ENCODE measurements around the gene NAAA. TPM values are rescaled to one million over a fixed set of nuclear protein-coding genes. Genes with fewer than 3 reads are reported as not detected.

Gene NAAA
- total and polyA plus RNA-seq, 2 donors (not counting 1 experiment from before 2014, with no cell fraction given): 51.4 to 55.2 TPM

DNA sequence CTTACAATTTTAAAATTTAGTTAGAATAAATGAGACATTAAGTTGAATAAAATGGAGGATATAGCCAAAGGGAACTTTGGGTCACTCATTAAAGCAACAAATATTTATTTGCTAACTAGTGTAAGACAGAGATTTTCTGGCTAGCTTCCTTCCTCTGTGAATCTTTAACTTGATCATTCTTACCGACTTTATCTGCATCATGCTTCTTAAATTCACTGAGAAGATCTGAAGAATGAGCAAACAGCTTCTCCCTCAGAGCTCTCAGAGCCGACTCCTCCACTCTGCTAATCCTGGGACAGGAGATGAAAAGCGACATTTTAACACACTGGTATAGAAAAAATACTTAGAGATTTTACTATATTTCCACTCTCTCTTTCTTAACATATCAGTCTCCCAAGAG is 73.7 kb downstream of the NAAA start:
- ChIA-PET CTCF (interaction anchor here (1.0 to 1.2 kb wide), 2 partner anchors 20 to 129 kb away, joined by 3 to 4 read pairs; no protein-coding TSS in a partner anchor), POLR2A (no interaction called here)
- WGBS (ENCODE audit: insufficient coverage): 100% methylated on average over 1 of the region's 3 CpGs
- Mint-ChIP-seq H3K4me3 (no peak overlapping the region), H3K27ac (no peak overlapping the region), H3K27me3 (peaks cover 9% of the 10 kb centered on the region), H3K9me3 (ENCODE audit: insufficient read depth) (peaks cover 2% of the 10 kb centered on the region), H3K4me1 (no peaks in the 10 kb centered on the region)
- intact Hi-C loops (cut with micrococcal nuclease): no loop called here
- H3K9ac ChIP-seq (ENCODE audit: low read length): no peak overlapping the region
- H3K27ac ChIP-seq (ENCODE audit: low read length in 2 of 2): no peak overlapping the region
- DNase-seq (no peak), ATAC-seq (ENCODE audit: low read depth) (no peak)
- H3K36me3 ChIP-seq (replicated peaks in 1 of 2; ENCODE audit: control extremely low read depth in 1 of 2, control insufficient read depth in 1 of 2, extremely low read depth in 1 of 2, insufficient read depth in 2 of 2, low read length in 1 of 2): no peaks in the 10 kb centered on the region
- no peak overlapping the region for H3K4me2 ChIP-seq (replicated peaks; ENCODE audit: low read depth, low read length, poor library complexity, severe bottlenecking)
- H3K4me3 ChIP-seq (ENCODE audit: control extremely low read depth in 1 of 5, extremely low read depth in 1 of 5, insufficient read depth in 1 of 5, low read depth in 2 of 5, low read length in 4 of 5): no peak overlapping the region
- no peak for TF ChIP-seq EZH2 (IDR thresholded peaks at IDR 0.05; ENCODE audit: borderline replicate concordance, insufficient read depth, low read depth, low read length, poor library complexity, severe bottlenecking)
- TF ChIP-seq, protein P1, sequence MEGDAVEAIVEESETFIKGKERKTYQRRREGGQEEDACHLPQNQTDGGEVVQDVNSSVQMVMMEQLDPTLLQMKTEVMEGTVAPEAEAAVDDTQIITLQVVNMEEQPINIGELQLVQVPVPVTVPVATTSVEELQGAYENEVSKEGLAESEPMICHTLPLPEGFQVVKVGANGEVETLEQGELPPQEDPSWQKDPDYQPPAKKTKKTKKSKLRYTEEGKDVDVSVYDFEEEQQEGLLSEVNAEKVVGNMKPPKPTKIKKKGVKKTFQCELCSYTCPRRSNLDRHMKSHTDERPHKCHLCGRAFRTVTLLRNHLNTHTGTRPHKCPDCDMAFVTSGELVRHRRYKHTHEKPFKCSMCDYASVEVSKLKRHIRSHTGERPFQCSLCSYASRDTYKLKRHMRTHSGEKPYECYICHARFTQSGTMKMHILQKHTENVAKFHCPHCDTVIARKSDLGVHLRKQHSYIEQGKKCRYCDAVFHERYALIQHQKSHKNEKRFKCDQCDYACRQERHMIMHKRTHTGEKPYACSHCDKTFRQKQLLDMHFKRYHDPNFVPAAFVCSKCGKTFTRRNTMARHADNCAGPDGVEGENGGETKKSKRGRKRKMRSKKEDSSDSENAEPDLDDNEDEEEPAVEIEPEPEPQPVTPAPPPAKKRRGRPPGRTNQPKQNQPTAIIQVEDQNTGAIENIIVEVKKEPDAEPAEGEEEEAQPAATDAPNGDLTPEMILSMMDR (IDR thresholded peaks at IDR 0.05): no peak
- H2AFZ ChIP-seq (ENCODE audit: insufficient read depth, low read depth, low read length, poor library complexity, severe bottlenecking): no peak overlapping the region
- H3K4me1 ChIP-seq (ENCODE audit: control insufficient read depth in 2 of 2, insufficient read depth in 2 of 2, low read length in 2 of 2): no peaks in the 10 kb centered on the region
- H3K9me3 ChIP-seq (ENCODE audit: control extremely low read depth in 1 of 3, control insufficient read depth in 2 of 3, insufficient read depth in 1 of 3, low read length in 2 of 3): no peaks in the 10 kb centered on the region
- no peaks in the 10 kb centered on the region for H4K20me1 ChIP-seq (ENCODE audit: control insufficient read depth, insufficient read depth, low read length, poor library complexity, severe bottlenecking)
- no peaks in the 10 kb centered on the region for H3K27me3 ChIP-seq (replicated peaks in 1 of 4; ENCODE audit: control extremely low read depth in 1 of 4, control insufficient read depth in 3 of 4, insufficient read depth in 4 of 4, low read length in 3 of 4)
- H3K79me2 ChIP-seq (ENCODE audit: control insufficient read depth, insufficient read depth, low read length): no peaks in the 10 kb centered on the region

Other genes starting within 250 kb of the NAAA start
- gene USO1, start 216.4 kb downstream of the NAAA start, total RNA-seq: 42.6 and 45.0 TPM in 2 replicates
- gene USO1, start 216.4 kb downstream of the NAAA start, polyA plus RNA-seq: 12.3 and 22.9 TPM in 2 replicates
- 0.07 and 0.24 TPM in 2 replicates for gene PPEF2, start 38.6 kb downstream of the NAAA start, total RNA-seq
- gene PPEF2, start 38.6 kb downstream of the NAAA start, polyA plus RNA-seq: 0.10 and 0.32 TPM in 2 replicates
- 44.4 and 51.4 TPM in 2 replicates for gene SDAD1, start 49.9 kb upstream of the NAAA start, total RNA-seq
- gene SDAD1, start 49.9 kb upstream of the NAAA start, polyA plus RNA-seq: 12.3 and 13.3 TPM in 2 replicates
- gene CXCL9, start 66.5 kb upstream of the NAAA start, total RNA-seq: not detected in 2 replicates
- not detected in 2 replicates for gene CXCL9, start 66.5 kb upstream of the NAAA start, polyA plus RNA-seq
- not detected in 2 replicates for gene CXCL10, start 82.5 kb upstream of the NAAA start, total RNA-seq
- 0.07 TPM in 1 of 2 replicates, not detected in the other for gene CXCL10, start 82.5 kb upstream of the NAAA start, polyA plus RNA-seq
- not detected in 2 replicates for gene CXCL11, start 95.1 kb upstream of the NAAA start, total RNA-seq
- gene CXCL11, start 95.1 kb upstream of the NAAA start, polyA plus RNA-seq: not detected in 2 replicates
- gene ART3, start 133.7 kb upstream of the NAAA start, total RNA-seq: not detected in 2 replicates
- not detected in 2 replicates for gene ART3, start 133.7 kb upstream of the NAAA start, polyA plus RNA-seq
- gene NUP54, start 207.4 kb upstream of the NAAA start, total RNA-seq: 71.0 and 71.4 TPM in 2 replicates
- 17.4 and 20.4 TPM in 2 replicates for gene NUP54, start 207.4 kb upstream of the NAAA start, polyA plus RNA-seq